Measurements from ENCODE around the gene RETREG1. TPM values are rescaled to one million over a fixed set of nuclear protein-coding genes. Genes with fewer than 3 reads are reported as not detected.

RETREG1 gene
- total and polyA plus RNA-seq, 2 of the 13 experiments (the other 11 are each of a cell fraction or from before 2014, with no cell fraction given): 0.07 TPM; not detected in 1

DNA sequence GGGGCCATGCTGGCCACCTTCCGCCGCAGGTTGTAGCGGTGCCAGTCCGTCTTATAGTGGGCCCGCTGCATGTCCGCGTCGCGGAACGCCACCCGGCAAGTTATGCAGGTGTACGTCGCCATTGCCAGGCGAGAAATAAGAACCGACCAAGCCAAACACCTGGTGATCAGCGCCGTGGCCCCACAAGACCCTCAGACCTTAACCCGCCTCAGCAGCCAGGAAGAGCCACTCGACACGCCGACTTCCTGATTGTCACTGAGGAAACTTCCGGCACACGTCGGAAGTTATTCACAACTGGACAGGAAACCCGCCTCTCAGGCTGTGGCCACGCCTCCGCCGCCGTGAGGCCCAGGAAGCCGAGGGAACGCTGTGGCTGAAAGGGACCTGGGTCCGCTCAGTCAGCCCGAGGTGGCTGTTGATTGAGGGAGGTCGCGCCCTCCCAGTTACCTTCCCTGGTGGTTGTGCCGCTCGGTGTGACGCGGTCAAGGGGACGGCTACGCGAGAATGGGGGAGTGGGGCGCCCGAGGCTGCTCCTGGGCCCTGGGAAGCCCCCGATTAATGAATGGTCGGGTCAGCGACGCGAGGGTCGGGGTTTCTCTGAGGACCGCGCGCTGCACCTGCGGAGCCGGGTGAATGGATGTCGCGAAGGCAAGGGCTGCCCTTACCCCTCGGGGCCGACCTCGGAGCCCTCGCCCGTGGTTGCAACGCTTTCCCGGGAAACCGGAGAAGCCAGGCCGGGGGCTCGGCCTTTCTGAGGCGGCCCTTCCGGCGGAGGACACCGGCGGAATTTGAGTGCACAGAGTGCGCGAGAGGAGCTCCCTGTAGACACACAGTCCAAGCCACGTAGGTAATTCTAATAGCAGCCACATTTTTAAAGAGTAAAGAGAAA is 151.0 kb downstream of the RETREG1 start, which contains the start of gene ZNF622 (continued):
- TF ChIP-seq, protein P1, sequence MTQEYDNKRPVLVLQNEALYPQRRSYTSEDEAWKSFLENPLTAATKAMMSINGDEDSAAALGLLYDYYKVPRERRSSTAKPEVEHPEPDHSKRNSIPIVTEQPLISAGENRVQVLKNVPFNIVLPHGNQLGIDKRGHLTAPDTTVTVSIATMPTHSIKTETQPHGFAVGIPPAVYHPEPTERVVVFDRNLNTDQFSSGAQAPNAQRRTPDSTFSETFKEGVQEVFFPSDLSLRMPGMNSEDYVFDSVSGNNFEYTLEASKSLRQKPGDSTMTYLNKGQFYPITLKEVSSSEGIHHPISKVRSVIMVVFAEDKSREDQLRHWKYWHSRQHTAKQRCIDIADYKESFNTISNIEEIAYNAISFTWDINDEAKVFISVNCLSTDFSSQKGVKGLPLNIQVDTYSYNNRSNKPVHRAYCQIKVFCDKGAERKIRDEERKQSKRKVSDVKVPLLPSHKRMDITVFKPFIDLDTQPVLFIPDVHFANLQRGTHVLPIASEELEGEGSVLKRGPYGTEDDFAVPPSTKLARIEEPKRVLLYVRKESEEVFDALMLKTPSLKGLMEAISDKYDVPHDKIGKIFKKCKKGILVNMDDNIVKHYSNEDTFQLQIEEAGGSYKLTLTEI (CRISPR knock-in tag; conservative IDR thresholded peaks at IDR 0.05): no peak
- TF ChIP-seq FOXJ3 (CRISPR knock-in tag; IDR thresholded peaks at IDR 0.05; ENCODE audit: borderline replicate concordance) (no peak), ZNF672 (CRISPR knock-in tag; IDR thresholded peaks at IDR 0.05) (no peak), GTF3A (CRISPR knock-in tag; conservative IDR thresholded peaks at IDR 0.05) (no peak), ZFAT (CRISPR knock-in tag; conservative IDR thresholded peaks at IDR 0.05) (no peak), ZNF589 (CRISPR knock-in tag; conservative IDR thresholded peaks at IDR 0.05) (0 out of 2 replicates have a peak, but pooled peaks have one; percentile 68), FOXM1 (CRISPR knock-in tag; IDR thresholded peaks at IDR 0.05) (no peak), ZNF3 (CRISPR knock-in tag; IDR thresholded peaks at IDR 0.05) (no peak), ZSCAN9 (CRISPR knock-in tag; IDR thresholded peaks at IDR 0.05; ENCODE audit: borderline replicate concordance) (peak; percentile 40), NONO (IDR thresholded peaks at IDR 0.05) (no peak), NONO (CRISPR knock-in tag; conservative IDR thresholded peaks at IDR 0.05) (peak; percentile 83), SP4 (CRISPR knock-in tag; IDR thresholded peaks at IDR 0.05) (peak; percentile 84), ZNF83 (CRISPR knock-in tag; IDR thresholded peaks at IDR 0.05; ENCODE audit: borderline replicate concordance) (peak; percentile 79; the same call in 1 of the 2 replicates), KLF13 (CRISPR knock-in tag; IDR thresholded peaks at IDR 0.05) (no peak; the same call in 1 of the 2 replicates), CEBPB (IDR thresholded peaks at IDR 0.05; ENCODE audit: borderline replicate concordance, low read depth, low read length) (no peak), ZFP82 (CRISPR knock-in tag; IDR thresholded peaks at IDR 0.05; ENCODE audit: borderline replicate concordance) (0 out of 2 replicates have a peak, but pooled peaks have one; percentile 75), HDAC6 (IDR thresholded peaks at IDR 0.05; ENCODE audit: low read depth, low read length) (no peak), HOXD1 (CRISPR knock-in tag; IDR thresholded peaks at IDR 0.05) (peak; percentile 46; the same call in 1 of the 2 replicates), YEATS4 (CRISPR knock-in tag; IDR thresholded peaks at IDR 0.05; ENCODE audit: borderline replicate concordance) (peak; percentile 75), AGO2 (optimal IDR thresholded peaks at IDR 0.05; ENCODE audit: low read depth, low read length) (peak; percentile 82), CBFB (CRISPR knock-in tag; IDR thresholded peaks at IDR 0.05) (0 out of 2 replicates have a peak, but pooled peaks have one; percentile 36), THYN1 (CRISPR knock-in tag; IDR thresholded peaks at IDR 0.05; ENCODE audit: borderline replicate concordance, low read depth) (no peak), POLR2AphosphoS2 (IDR thresholded peaks at IDR 0.05; ENCODE audit: low read depth, low read length) (peak; percentile 70; the same call in 1 of the 2 replicates), DR1 (CRISPR knock-in tag; IDR thresholded peaks at IDR 0.05) (peak; percentile 89), ZNF616 (CRISPR knock-in tag; IDR thresholded peaks at IDR 0.05; ENCODE audit: low read depth) (no peak), ZNF746 (CRISPR knock-in tag; IDR thresholded peaks at IDR 0.05) (no peak)
- TF ChIP-seq, protein P2, sequence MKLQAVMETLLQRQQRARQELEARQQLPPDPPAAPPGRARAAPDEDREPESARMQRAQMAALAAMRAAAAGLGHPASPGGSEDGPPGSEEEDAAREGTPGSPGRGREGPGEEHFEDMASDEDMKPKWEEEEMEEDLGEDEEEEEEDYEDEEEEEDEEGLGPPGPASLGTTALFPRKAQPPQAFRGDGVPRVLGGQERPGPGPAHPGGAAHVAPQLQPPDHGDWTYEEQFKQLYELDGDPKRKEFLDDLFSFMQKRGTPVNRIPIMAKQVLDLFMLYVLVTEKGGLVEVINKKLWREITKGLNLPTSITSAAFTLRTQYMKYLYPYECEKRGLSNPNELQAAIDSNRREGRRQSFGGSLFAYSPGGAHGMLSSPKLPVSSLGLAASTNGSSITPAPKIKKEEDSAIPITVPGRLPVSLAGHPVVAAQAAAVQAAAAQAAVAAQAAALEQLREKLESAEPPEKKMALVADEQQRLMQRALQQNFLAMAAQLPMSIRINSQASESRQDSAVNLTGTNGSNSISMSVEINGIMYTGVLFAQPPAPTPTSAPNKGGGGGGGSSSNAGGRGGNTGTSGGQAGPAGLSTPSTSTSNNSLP (IDR thresholded peaks at IDR 0.05; ENCODE audit: low read depth, low read length): no peak
- TF ChIP-seq, protein P3, sequence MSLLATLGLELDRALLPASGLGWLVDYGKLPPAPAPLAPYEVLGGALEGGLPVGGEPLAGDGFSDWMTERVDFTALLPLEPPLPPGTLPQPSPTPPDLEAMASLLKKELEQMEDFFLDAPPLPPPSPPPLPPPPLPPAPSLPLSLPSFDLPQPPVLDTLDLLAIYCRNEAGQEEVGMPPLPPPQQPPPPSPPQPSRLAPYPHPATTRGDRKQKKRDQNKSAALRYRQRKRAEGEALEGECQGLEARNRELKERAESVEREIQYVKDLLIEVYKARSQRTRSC (CRISPR knock-in tag; IDR thresholded peaks at IDR 0.05; ENCODE audit: low read depth): 0 out of 2 replicates have a peak, but pooled peaks have one; percentile 64

All from HepG2 (cell line).